Measurements from ENCODE around the gene SUN2. TPM values are rescaled to one million over a fixed set of nuclear protein-coding genes. Genes with fewer than 3 reads are reported as not detected.

SUN2 gene
- total and polyA plus RNA-seq, 2 donors (not counting 3 experiments of a cell fraction or from before 2014, with no cell fraction given), result 76.7 to 133 TPM

- CTCF ChIA-PET, result interaction anchor here (2.0 to 3.1 kb wide), 2 partner anchors 9 to 17 kb away, joined by 6 to 11 read pairs; no protein-coding TSS in a partner anchor
These were observed 14.2 kb downstream of the SUN2 start for GRCh38 chr22:38741576-38741975.

More at GRCh38 chr22:38741576-38741975, 14.2 kb downstream of the SUN2 start:
- BruUV-seq (replicated peaks), result no TSS peak
- H3K9me3 ChIP-seq (replicated peaks; ENCODE audit: control insufficient read depth, insufficient read depth, low read length), result no peaks in the 10 kb centered on the region
- intact Hi-C loops (cut with micrococcal nuclease) (no loop called here), dilution Hi-C loops (cut with MboI; ENCODE audit: extremely low pct_ligation_motif_present, low sequenced_read_pairs) (no loop called here)
- H3K4me1 ChIP-seq (ENCODE audit: control insufficient read depth, extremely low read depth, insufficient read depth, low read length), result no peaks in the 10 kb centered on the region
- H3K9ac ChIP-seq (replicated peaks; ENCODE audit: extremely low read depth, insufficient read depth, low read length), result no peak overlapping the region
- no peaks in the 10 kb centered on the region for H3K27me3 ChIP-seq (ENCODE audit: control insufficient read depth in 2 of 2, insufficient read depth in 2 of 2, low read length in 2 of 2)
- no peaks in the 10 kb centered on the region for H4K20me1 ChIP-seq (replicated peaks; ENCODE audit: control insufficient read depth, extremely low read depth, insufficient read depth, low read length)
- DNase-seq (ENCODE audit: low read depth, low spot score), result no peak
- no peak overlapping the region for H2AFZ ChIP-seq (ENCODE audit: low read depth, low read length)
- FAIRE-seq, result no peak
- POLR2A ChIA-PET, result no interaction called here
- peaks cover 17 to 64% of the 10 kb centered on the region in 2 experiments for H3K36me3 ChIP-seq (ENCODE audit: control insufficient read depth in 2 of 2, extremely low read depth in 1 of 2, insufficient read depth in 2 of 2, low read length in 2 of 2)
- no peaks in the 10 kb centered on the region for H3K9me1 ChIP-seq (replicated peaks; ENCODE audit: control insufficient read depth, extremely low read depth, insufficient read depth, low read length)
- no peak overlapping the region for H3K4me2 ChIP-seq (ENCODE audit: insufficient read depth, low read length)
- H3K79me2 ChIP-seq (ENCODE audit: control insufficient read depth, insufficient read depth, low read length), result no peaks in the 10 kb centered on the region
- H3K27ac ChIP-seq (ENCODE audit: insufficient read depth, low read depth, low read length), result no peak overlapping the region
- H3K4me3 ChIP-seq (replicated peaks in 1 of 3; ENCODE audit: insufficient read depth in 1 of 3, low read depth in 1 of 3, low read length in 3 of 3), result no peak overlapping the region
- TF ChIP-seq CTCF (IDR thresholded peaks at IDR 0.05; ENCODE audit: extremely low read depth in 1 of 2, insufficient read depth in 1 of 2, low read depth in 1 of 2, low read length in 2 of 2) (no peak), POLR2A (IDR thresholded peaks at IDR 0.05; ENCODE audit: low read depth, low read length) (no peak), EZH2 (IDR thresholded peaks at IDR 0.05; ENCODE audit: borderline replicate concordance, low read depth, low read length, severe bottlenecking) (no peak), FOS (IDR thresholded peaks at IDR 0.05; ENCODE audit: borderline replicate concordance, insufficient read depth, low read length) (no peak), POLR2AphosphoS5 (IDR thresholded peaks at IDR 0.05; ENCODE audit: insufficient read depth, low read depth, low read length) (no peak), JUN (IDR thresholded peaks at IDR 0.05; ENCODE audit: borderline replicate concordance, insufficient read depth, insufficient read length, low read depth) (no peak), MYC (IDR thresholded peaks at IDR 0.05; ENCODE audit: low read depth, low read length) (no peak), GATA2 (IDR thresholded peaks at IDR 0.05; ENCODE audit: insufficient read depth, insufficient read length, low read depth, low read length) (no peak)
- TF ChIP-seq, protein P1, sequence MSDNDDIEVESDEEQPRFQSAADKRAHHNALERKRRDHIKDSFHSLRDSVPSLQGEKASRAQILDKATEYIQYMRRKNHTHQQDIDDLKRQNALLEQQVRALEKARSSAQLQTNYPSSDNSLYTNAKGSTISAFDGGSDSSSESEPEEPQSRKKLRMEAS (IDR thresholded peaks at IDR 0.05; ENCODE audit: insufficient read depth, insufficient read length), result no peak
